Liver (tissue), 3 donors: ENCODE measurements around the gene BSPH1.

Source experiments
- ATF3 ChIP-seq: IDR thresholded peaks from 2 replicates; pipeline ENCODE4 v1.6.1; 2016; ENCODE audit warnings: antibody characterized with exemption
- CTCF ChIP-seq: fragments of 150-350 bp; IDR thresholded peaks from 2 replicates; pipeline ENCODE4 v1.5.1; 2017; ENCODE audit warnings: improper control_type of control experiment, low read depth, low read length; ENCODE audit not compliant: missing input control
- FOXA1 ChIP-seq: IDR thresholded peaks from 2 replicates; pipeline ENCODE4 v1.6.1; 2016; ENCODE audit warnings: antibody characterized with exemption
- GABPA ChIP-seq, 2 donors: IDR thresholded peaks in 1 of 2; conservative IDR thresholded peaks in 1 of 2; 2 replicates each; pipeline ENCODE4 v1.6.1; 2016; ENCODE audit warnings: antibody characterized with exemption in 2 of 2, mild to moderate bottlenecking in 1 of 2, moderate library complexity in 1 of 2
- HNF4G ChIP-seq: IDR thresholded peaks from 2 replicates; pipeline ENCODE4 v1.6.1; 2016; ENCODE audit warnings: antibody characterized with exemption
- JUND ChIP-seq, 2 donors: IDR thresholded peaks; 2 replicates each; pipeline ENCODE4 v1.6.1; 2016; ENCODE audit warnings: antibody characterized with exemption in 2 of 2
- MAX ChIP-seq: IDR thresholded peaks from 2 replicates; pipeline ENCODE4 v1.6.1; 2016; ENCODE audit warnings: antibody characterized with exemption
- NR2F2 ChIP-seq: IDR thresholded peaks from 2 replicates; pipeline ENCODE4 v1.6.1; 2016; ENCODE audit warnings: antibody characterized with exemption
- RAD21 ChIP-seq, 2 donors: IDR thresholded peaks; 2 replicates each; pipeline ENCODE4 v1.6.1; 2016; ENCODE audit warnings: antibody characterized with exemption in 2 of 2, mild to moderate bottlenecking in 2 of 2
- REST ChIP-seq: IDR thresholded peaks from 2 replicates; pipeline ENCODE4 v1.6.1; 2016; ENCODE audit warnings: antibody characterized with exemption, mild to moderate bottlenecking
- SP1 ChIP-seq: IDR thresholded peaks from 2 replicates; pipeline ENCODE4 v1.6.1; 2018; ENCODE audit warnings: antibody characterized with exemption, mild to moderate bottlenecking
- TAF1 ChIP-seq: conservative IDR thresholded peaks from 2 replicates; pipeline ENCODE4 v1.6.1; 2016; ENCODE audit warnings: antibody characterized with exemption, mild to moderate bottlenecking
- donor health status: healthy.
- donor health status: healthy.

- TF ChIP-seq CTCF, result no peak
- no peak for TF ChIP-seq HNF4G
- no peak for TF ChIP-seq TAF1
- TF ChIP-seq RAD21 (IDR thresholded peaks at IDR 0.05), result no peak
- no peak for TF ChIP-seq SP1
- no peak for TF ChIP-seq NR2F2
- TF ChIP-seq JUND (IDR thresholded peaks at IDR 0.05), result no peak
- TF ChIP-seq REST, result no peak
- no peak for TF ChIP-seq MAX
- no peak for TF ChIP-seq GABPA (IDR thresholded peaks at IDR 0.05 in 1 of 2, conservative IDR thresholded peaks at IDR 0.05 in 1 of 2)
- no peak for TF ChIP-seq ATF3
- no peak for TF ChIP-seq FOXA1
These were observed 31.5 kb upstream of the BSPH1 start for GRCh38 chr19:48023518-48023917.
